Left ventricle myocardium inferior (tissue), 1 donor: ENCODE results near the gene RNF183. TPM values are rescaled to one million over a fixed set of nuclear protein-coding genes. Genes with fewer than 3 reads are reported as not detected.

Experiments used
- DNase-seq: peaks from one replicate; pipeline ENCODE4 v3.0.0-alpha.2; 2020
- H3K27ac ChIP-seq: fragments of 200-600 bp; replicated peaks from 2 replicates; pipeline ENCODE4 v1.8.0; 2021
- H3K27me3 ChIP-seq: fragments of 200-600 bp; 2 replicates; pipeline ENCODE4 v1.8.0; 2021; ENCODE audit warnings: low read depth
- H3K36me3 ChIP-seq: fragments of 200-600 bp; 2 replicates; pipeline ENCODE4 v1.8.0; 2021
- H3K4me1 ChIP-seq: fragments of 200-600 bp; 2 replicates; pipeline ENCODE4 v1.8.0; 2021
- H3K4me3 ChIP-seq: fragments of 200-600 bp; 2 replicates; pipeline ENCODE4 v1.8.0; 2021; ENCODE audit warnings: mild to moderate bottlenecking, moderate library complexity
- H3K9me3 ChIP-seq: fragments of 200-600 bp; replicated peaks from 2 replicates; pipeline ENCODE4 v1.8.0; 2021
- CTCF ChIP-seq: fragments of 200-600 bp; IDR thresholded peaks from 2 replicates; pipeline ENCODE4 v1.8.0; 2021; ENCODE audit warnings: antibody characterized with exemption, mild to moderate bottlenecking, borderline replicate concordance
- intact Hi-C: fragments of 100-400 bp; cut with micrococcal nuclease; formaldehyde crosslinking; loops from one replicate; pipeline ENCODE4 v1.11.0; 2022
- total RNA-seq: library from RNA; stranded (reverse); fragmentation: NEBNext Ultra II Directional; extraction: Animal tissue kit (Norgen Biotek cat#: 25700); gene quantifications from one replicate; pipeline ENCODE4 v1.2.1, GENCODE V29; 2021
- donor health status: DM: no; HTN: yes; CAD: no; lungs with severe emphysema.

The RNF183 gene
- total RNA-seq, 1 donor from 2014 or later: not detected

DNA sequence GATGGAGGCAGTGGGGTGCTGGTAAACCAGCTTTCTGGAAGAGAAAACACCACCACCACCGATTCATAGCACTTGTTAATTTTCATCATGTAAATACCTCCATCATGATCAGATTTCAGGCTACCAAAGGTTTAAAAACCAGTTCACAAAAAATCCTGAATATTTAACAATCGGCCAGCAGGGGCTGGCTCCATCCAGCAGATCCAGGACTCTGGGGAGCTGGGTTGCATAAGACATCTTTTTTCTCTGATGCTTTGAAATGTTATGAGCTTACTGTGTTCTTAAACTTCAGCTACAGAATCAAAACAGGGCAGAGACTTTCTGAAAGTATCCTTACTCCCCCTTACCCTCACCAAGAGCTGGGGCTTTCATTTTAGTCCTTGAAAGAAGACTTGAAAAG lies 14.6 kb upstream of the RNF183 start:
- intact Hi-C loops: no loop called here

GRCh38 chr9:113316030-113316429 lies 12.9 kb upstream of the RNF183 start:
- Histone ChIP-seq H3K9me3 (no peaks in the 10 kb centered on the region), H3K4me3 (no peak overlapping the region), H3K36me3 (peaks cover 46% of the 10 kb centered on the region), H3K4me1 (peaks cover 6% of the 10 kb centered on the region), H3K27me3 (no peaks in the 10 kb centered on the region), H3K27ac (no peak overlapping the region)
- intact Hi-C loops: no loop called here
- TF ChIP-seq CTCF: no peak
- no peak for DNase-seq

More for the DNA sequence above, 14.6 kb upstream of the RNF183 start:
- Histone ChIP-seq H3K36me3 (peaks cover 52% of the 10 kb centered on the region), H3K4me1 (no peaks in the 10 kb centered on the region), H3K4me3 (no peak overlapping the region), H3K9me3 (no peaks in the 10 kb centered on the region), H3K27me3 (no peaks in the 10 kb centered on the region), H3K27ac (no peak overlapping the region)
- peak; percentile 30 for TF ChIP-seq CTCF
- DNase-seq: no peak

GRCh38 chr9:113315231-113315630 lies 12.1 kb upstream of the RNF183 start:
- Histone ChIP-seq H3K27me3 (no peaks in the 10 kb centered on the region), H3K4me3 (no peak overlapping the region), H3K9me3 (no peaks in the 10 kb centered on the region), H3K27ac (no peak overlapping the region), H3K4me1 (peaks cover 14% of the 10 kb centered on the region), H3K36me3 (peaks cover 40% of the 10 kb centered on the region)
- no peak for TF ChIP-seq CTCF
- intact Hi-C loops: no loop called here
- DNase-seq: no peak

- DNase-seq: no peak
- intact Hi-C loops: no loop called here
- no peak for TF ChIP-seq CTCF
- Histone ChIP-seq H3K9me3 (no peaks in the 10 kb centered on the region), H3K36me3 (peaks cover 20% of the 10 kb centered on the region), H3K4me1 (peaks cover 25% of the 10 kb centered on the region), H3K27me3 (no peaks in the 10 kb centered on the region), H3K27ac (no peak overlapping the region), H3K4me3 (no peak overlapping the region)
Observed at GRCh38 chr9:113313261-113313660, 10.1 kb upstream of the RNF183 start.

DNA sequence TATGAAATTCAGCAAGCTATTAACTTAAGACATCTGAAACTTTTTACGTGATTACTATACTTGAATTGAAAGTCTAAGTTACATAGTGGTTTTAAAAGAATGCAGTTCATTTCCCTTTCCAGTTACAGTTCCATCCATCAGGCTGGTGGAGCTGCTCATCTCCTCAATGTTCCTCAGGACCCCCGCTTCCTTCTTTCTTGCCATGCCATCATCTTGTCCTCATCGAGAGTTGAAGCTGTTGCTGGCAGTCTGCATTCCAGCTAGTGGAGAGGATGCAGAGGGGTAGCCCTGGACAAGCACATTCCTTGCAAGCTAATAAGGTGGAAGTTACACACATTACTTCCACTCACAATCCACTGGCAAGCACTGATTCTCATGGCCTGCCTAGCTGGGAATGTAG lies 8.8 kb upstream of the RNF183 start:
- no peak for DNase-seq
- Histone ChIP-seq H3K27ac (no peak overlapping the region), H3K4me1 (peaks cover 25% of the 10 kb centered on the region), H3K36me3 (peaks cover 9% of the 10 kb centered on the region), H3K27me3 (no peaks in the 10 kb centered on the region), H3K4me3 (no peak overlapping the region), H3K9me3 (no peaks in the 10 kb centered on the region)
- intact Hi-C loops: no loop called here
- no peak for TF ChIP-seq CTCF

DNA sequence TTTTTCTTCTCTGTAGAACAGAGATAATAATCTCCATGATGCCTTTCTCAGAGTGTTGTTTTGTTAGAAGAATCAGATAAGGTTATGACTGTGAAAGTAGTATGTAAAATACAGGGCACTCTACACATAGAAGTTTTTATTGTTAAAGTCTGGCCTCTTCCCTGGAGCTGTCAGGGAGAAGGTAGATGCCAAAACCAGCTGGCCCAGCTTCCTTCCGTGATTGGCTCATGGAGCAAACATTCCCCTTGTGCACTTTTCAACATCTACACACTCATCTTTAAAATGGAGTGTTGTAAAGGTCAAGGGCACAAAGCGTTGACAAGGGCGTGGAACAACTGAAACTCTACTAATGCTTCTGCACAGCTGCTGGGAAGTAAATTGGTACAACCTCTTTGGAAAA lies 7.4 kb upstream of the RNF183 start:
- peaks cover 25% of the 10 kb centered on the region for H3K4me1 ChIP-seq
- H3K9me3 ChIP-seq: no peaks in the 10 kb centered on the region
- H3K36me3 ChIP-seq: no peaks in the 10 kb centered on the region
- peak; percentile 19 for DNase-seq
- H3K4me3 ChIP-seq: no peak overlapping the region
- H3K27me3 ChIP-seq: no peaks in the 10 kb centered on the region
- no peak for TF ChIP-seq CTCF
- H3K27ac ChIP-seq: peak overlapping the region; percentile 78
- intact Hi-C loops: no loop called here
